KMS-11 (cell line): ENCODE data around the gene SHCBP1L.

Experiments used
- H2AFZ ChIP-seq: fragments of 200-600 bp; sonication (generic); 2 replicates; pipeline ENCODE4 v1.6.1; 2016; ENCODE audit warnings: antibody characterized with exemption, mixed run types, low read depth
- H3K27ac ChIP-seq: fragments of 200-600 bp; sonication (generic); 2 replicates; pipeline ENCODE4 v1.6.1; 2016; ENCODE audit warnings: mild to moderate bottlenecking, mixed run types
- H3K27me3 ChIP-seq: fragments of 200-600 bp; sonication (generic); 2 replicates; pipeline ENCODE4 v1.6.1; 2017; ENCODE audit warnings: mild to moderate bottlenecking, low read depth, mixed run types, moderate library complexity; ENCODE audit not compliant: insufficient read depth
- H3K36me3 ChIP-seq: fragments of 200-600 bp; sonication (generic); 2 replicates; pipeline ENCODE4 v1.6.1; 2017; ENCODE audit warnings: mild to moderate bottlenecking, mixed run types; ENCODE audit not compliant: insufficient read depth
- H3K4me1 ChIP-seq: fragments of 200-600 bp; sonication (generic); 2 replicates; pipeline ENCODE4 v1.6.1; 2016; ENCODE audit warnings: mild to moderate bottlenecking, low read depth, mixed run types; ENCODE audit not compliant: poor library complexity, severe bottlenecking
- H3K4me2 ChIP-seq: fragments of 200-600 bp; sonication (generic); 2 replicates; pipeline ENCODE4 v1.7.0; 2016; ENCODE audit warnings: mild to moderate bottlenecking, mixed run types
- H3K4me3 ChIP-seq: fragments of 200-600 bp; sonication (generic); IDR thresholded peaks from 2 replicates; pipeline ENCODE4 v1.6.1; 2017; ENCODE audit warnings: low read depth, low read length, mixed read lengths; ENCODE audit not compliant: insufficient read depth
- H3K79me2 ChIP-seq: fragments of 200-600 bp; sonication (generic); 2 replicates; pipeline ENCODE4 v1.6.1; 2016; ENCODE audit warnings: low read depth, mixed run types; ENCODE audit not compliant: insufficient read depth
- H3K9ac ChIP-seq: fragments of 200-600 bp; sonication (generic); 2 replicates; pipeline ENCODE4 v1.6.1; 2016; ENCODE audit warnings: mild to moderate bottlenecking, mixed run types
- H4K20me1 ChIP-seq: fragments of 200-600 bp; sonication (generic); 2 replicates; pipeline ENCODE4 v1.6.1; 2016; ENCODE audit warnings: mild to moderate bottlenecking, mixed run types; ENCODE audit not compliant: insufficient read depth
- CTCF ChIP-seq: fragments of 200-600 bp; sonication (generic); conservative IDR thresholded peaks from 2 replicates; pipeline ENCODE4 v1.6.1; 2017; ENCODE audit warnings: low read depth, mild to moderate bottlenecking, antibody characterized with exemption, low read length, moderate library complexity, mixed read lengths

SHCBP1L gene

GRCh38 chr1:182952677-182953444 lies at the start of gene SHCBP1L:
TSS of gene SHCBP1L (minus strand) at chr1:182953166. CDS start at chr1:182953133, 33 bp downstream.
- Histone ChIP-seq H3K27me3 (no peaks in the 10 kb centered on the region), H3K9ac (no peak within 1 kb of the TSS), H3K4me3 (no peak within 1 kb of the TSS), H3K79me2 (no peaks in the 10 kb centered on the region), H3K4me2 (no peak within 1 kb of the TSS), H4K20me1 (no peaks in the 10 kb centered on the region), H3K36me3 (no peaks in the 10 kb centered on the region), H3K27ac (no peak within 1 kb of the TSS), H2AFZ (no peak within 1 kb of the TSS), H3K4me1 (no peaks in the 10 kb centered on the region)
- no peak for TF ChIP-seq CTCF

- no peak overlapping the region for H2AFZ ChIP-seq
- no peak for TF ChIP-seq CTCF
- no peak overlapping the region for H3K4me3 ChIP-seq
- H3K4me1 ChIP-seq, result no peaks in the 10 kb centered on the region
- H3K27me3 ChIP-seq, result no peaks in the 10 kb centered on the region
- no peaks in the 10 kb centered on the region for H4K20me1 ChIP-seq
- H3K27ac ChIP-seq, result no peak overlapping the region
- no peak overlapping the region for H3K9ac ChIP-seq
- H3K36me3 ChIP-seq, result no peaks in the 10 kb centered on the region
- H3K79me2 ChIP-seq, result no peaks in the 10 kb centered on the region
- no peak overlapping the region for H3K4me2 ChIP-seq
Observed at GRCh38 chr1:183002267-183002666, 49.3 kb upstream of the SHCBP1L start.

GRCh38 chr1:183000167-183000962 lies 47.4 kb upstream of the SHCBP1L start:
- H3K27me3 ChIP-seq, result no peaks in the 10 kb centered on the region
- H3K9ac ChIP-seq, result no peak overlapping the region
- H3K79me2 ChIP-seq, result no peaks in the 10 kb centered on the region
- H3K27ac ChIP-seq, result no peak overlapping the region
- no peak overlapping the region for H3K4me3 ChIP-seq
- H3K4me2 ChIP-seq, result no peak overlapping the region
- no peaks in the 10 kb centered on the region for H4K20me1 ChIP-seq
- H3K36me3 ChIP-seq, result no peaks in the 10 kb centered on the region
- no peak for TF ChIP-seq CTCF
- no peaks in the 10 kb centered on the region for H3K4me1 ChIP-seq
- no peak overlapping the region for H2AFZ ChIP-seq

GRCh38 chr1:182998482-182998881 lies 45.5 kb upstream of the SHCBP1L start:
- Histone ChIP-seq H3K4me2 (no peak overlapping the region), H4K20me1 (no peaks in the 10 kb centered on the region), H3K9ac (no peak overlapping the region), H3K4me1 (no peaks in the 10 kb centered on the region), H3K4me3 (no peak overlapping the region), H3K27me3 (no peaks in the 10 kb centered on the region), H3K27ac (no peak overlapping the region), H3K36me3 (no peaks in the 10 kb centered on the region), H2AFZ (no peak overlapping the region), H3K79me2 (no peaks in the 10 kb centered on the region)
- TF ChIP-seq CTCF, result no peak
